Measurements from ENCODE around the gene ASPM.
A peak's percentile ranks its signal among the peaks of the same experiment; 100 is the strongest.

The ASPM gene

GRCh38 chr1:197144570-197145325, 1.7 kb downstream of the ASPM start:
- Histone ChIP-seq H3K27ac (ENCODE audit: poor library complexity, severe bottlenecking) (peak overlapping the region; percentile 79), H3K9me3 (ENCODE audit: severe bottlenecking) (no peaks in the 10 kb centered on the region), H3K36me3 (ENCODE audit: low read depth) (peaks cover 54% of the 10 kb centered on the region), H3K27me3 (ENCODE audit: insufficient read depth, poor library complexity, severe bottlenecking) (no peaks in the 10 kb centered on the region), H3K4me3 (ENCODE audit: severe bottlenecking) (peak overlapping the region; percentile 94), H3K4me1 (ENCODE audit: insufficient read depth, poor library complexity, severe bottlenecking) (peaks cover 19% of the 10 kb centered on the region)
- no peak for ATAC-seq (ENCODE audit: low read depth)
- no peak for TF ChIP-seq CTCF (IDR thresholded peaks at IDR 0.05; ENCODE audit: poor library complexity, severe bottlenecking)
- no peak for DNase-seq (ENCODE audit: low spot score)

DNA sequence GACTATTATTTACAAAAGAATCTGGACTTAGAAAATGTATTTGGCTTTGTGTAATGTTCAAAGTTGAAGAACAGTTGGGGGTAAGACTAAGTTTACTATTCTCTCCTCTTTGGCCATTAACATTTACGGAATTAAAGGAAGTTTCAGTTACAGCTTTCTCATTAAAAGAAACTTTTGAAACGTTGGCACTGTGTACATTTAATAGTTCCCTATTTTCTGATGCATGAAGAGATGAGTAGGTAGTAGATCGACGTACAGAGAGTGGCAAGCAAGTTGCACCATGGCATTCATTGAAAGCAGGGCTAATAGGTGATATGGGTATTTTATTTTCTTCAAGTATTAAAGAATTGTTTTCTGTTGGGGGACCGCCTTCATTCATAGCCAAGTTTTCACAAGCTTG, 3.2 kb downstream of the ASPM start:
- ATAC-seq (ENCODE audit: low read depth) (no peak), DNase-seq (ENCODE audit: low spot score) (no peak)
- Histone ChIP-seq H3K4me3 (ENCODE audit: severe bottlenecking) (no peak overlapping the region), H3K36me3 (ENCODE audit: low read depth) (peaks cover 69% of the 10 kb centered on the region), H3K9me3 (ENCODE audit: severe bottlenecking) (no peaks in the 10 kb centered on the region), H3K4me1 (ENCODE audit: insufficient read depth, poor library complexity, severe bottlenecking) (peaks cover 22% of the 10 kb centered on the region), H3K27me3 (ENCODE audit: insufficient read depth, poor library complexity, severe bottlenecking) (no peaks in the 10 kb centered on the region), H3K27ac (ENCODE audit: poor library complexity, severe bottlenecking) (no peak overlapping the region)
- no peak for TF ChIP-seq CTCF (IDR thresholded peaks at IDR 0.05; ENCODE audit: poor library complexity, severe bottlenecking)

DNA sequence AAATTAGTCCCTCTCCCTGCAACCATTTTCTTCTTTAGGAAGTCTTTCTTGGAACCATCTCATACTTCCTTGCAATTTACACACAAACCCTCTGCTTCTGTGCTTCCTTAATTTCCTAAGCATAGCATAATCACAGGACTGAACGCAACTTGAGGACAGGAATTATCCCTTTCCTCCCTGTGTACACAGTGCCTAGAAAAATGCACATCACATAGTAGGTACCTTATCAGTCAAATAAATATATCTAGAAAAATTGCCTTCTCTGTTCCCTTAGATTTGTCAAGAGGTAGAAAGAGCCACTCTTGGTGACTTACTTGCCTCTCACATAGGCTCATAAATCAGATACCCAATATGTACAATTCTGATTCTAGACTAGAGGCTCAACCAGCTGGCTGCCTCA, 4.9 kb downstream of the ASPM start:
- ATAC-seq (ENCODE audit: low read depth): no peak
- Histone ChIP-seq H3K4me3 (ENCODE audit: severe bottlenecking) (no peak overlapping the region), H3K27me3 (ENCODE audit: insufficient read depth, poor library complexity, severe bottlenecking) (no peaks in the 10 kb centered on the region), H3K36me3 (ENCODE audit: low read depth) (peaks cover 77% of the 10 kb centered on the region), H3K4me1 (ENCODE audit: insufficient read depth, poor library complexity, severe bottlenecking) (peaks cover 22% of the 10 kb centered on the region), H3K9me3 (ENCODE audit: severe bottlenecking) (no peaks in the 10 kb centered on the region), H3K27ac (ENCODE audit: poor library complexity, severe bottlenecking) (no peak overlapping the region)
- TF ChIP-seq CTCF (IDR thresholded peaks at IDR 0.05; ENCODE audit: poor library complexity, severe bottlenecking): no peak
- no peak for DNase-seq (ENCODE audit: low spot score)

GRCh38 chr1:197140121-197140520, 6.3 kb downstream of the ASPM start:
- DNase-seq (ENCODE audit: low spot score) (no peak), ATAC-seq (ENCODE audit: low read depth) (no peak)
- no peak overlapping the region for H3K27ac ChIP-seq (ENCODE audit: poor library complexity, severe bottlenecking)
- H3K27me3 ChIP-seq (ENCODE audit: insufficient read depth, poor library complexity, severe bottlenecking): no peaks in the 10 kb centered on the region
- no peak overlapping the region for H3K4me3 ChIP-seq (ENCODE audit: severe bottlenecking)
- no peak for TF ChIP-seq CTCF (IDR thresholded peaks at IDR 0.05; ENCODE audit: poor library complexity, severe bottlenecking)
- H3K9me3 ChIP-seq (ENCODE audit: severe bottlenecking): no peaks in the 10 kb centered on the region
- peaks cover 77% of the 10 kb centered on the region for H3K36me3 ChIP-seq (ENCODE audit: low read depth)
- H3K4me1 ChIP-seq (ENCODE audit: insufficient read depth, poor library complexity, severe bottlenecking): peaks cover 22% of the 10 kb centered on the region

DNA sequence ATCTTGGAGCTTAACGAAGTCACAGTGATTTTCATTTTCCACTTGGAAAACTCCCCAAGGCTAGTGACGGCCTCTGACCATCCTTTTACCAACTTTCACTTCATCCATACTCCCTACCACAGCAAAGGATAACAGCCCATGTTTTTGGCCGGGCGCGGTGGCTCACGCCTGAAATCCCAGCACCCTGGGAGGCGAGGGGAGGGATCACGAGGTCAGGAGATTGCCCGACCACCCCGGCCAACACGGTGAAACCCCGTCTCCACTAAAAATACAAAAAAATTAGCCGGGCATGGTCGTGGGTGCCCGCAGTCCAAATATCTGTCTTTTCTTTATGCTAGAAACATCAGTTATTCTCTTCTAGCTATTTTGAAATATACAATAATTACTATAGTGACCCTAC, 7.3 kb downstream of the ASPM start:
- TF ChIP-seq CTCF (IDR thresholded peaks at IDR 0.05; ENCODE audit: poor library complexity, severe bottlenecking): no peak
- Histone ChIP-seq H3K36me3 (ENCODE audit: low read depth) (peaks cover 79% of the 10 kb centered on the region), H3K27ac (ENCODE audit: poor library complexity, severe bottlenecking) (no peak overlapping the region), H3K4me1 (ENCODE audit: insufficient read depth, poor library complexity, severe bottlenecking) (peaks cover 17% of the 10 kb centered on the region), H3K27me3 (ENCODE audit: insufficient read depth, poor library complexity, severe bottlenecking) (no peaks in the 10 kb centered on the region), H3K9me3 (ENCODE audit: severe bottlenecking) (no peaks in the 10 kb centered on the region), H3K4me3 (ENCODE audit: severe bottlenecking) (no peak overlapping the region)
- ATAC-seq (ENCODE audit: low read depth) (no peak), DNase-seq (ENCODE audit: low spot score) (no peak)
